Adrenal gland (tissue), 5 donors: ENCODE results near the gene RIPOR2.

Experiments
- CTCF ChIP-seq, 6 experiments: fragments of 450-650 bp in 4 of 6; fragments of 200-600 bp in 2 of 6; sonication (generic) in 1 of 6; IDR thresholded peaks; 1 replicate in 5 of 6; 2 replicates in 1 of 6; pipeline versions ENCODE4 v1.5.1 to v1.8.0; 2016 to 2021; ENCODE audit warnings: antibody characterized with exemption in 6 of 6, mild to moderate bottlenecking in 2 of 6, moderate library complexity in 1 of 6
- POLR2A ChIP-seq, 2 donors: fragments of 450-650 bp; IDR thresholded peaks; one replicate each; pipeline ENCODE4 v1.6.1; 2017; ENCODE audit warnings: antibody characterized with exemption in 2 of 2, mild to moderate bottlenecking in 2 of 2, moderate library complexity in 1 of 2
- donor health status: DM: no; HTN: no; CAD: no.

- TF ChIP-seq POLR2A (IDR thresholded peaks at IDR 0.05) (no peak), CTCF (IDR thresholded peaks at IDR 0.05) (no peak)
These were observed 2.9 kb downstream of the RIPOR2 start for GRCh38 chr6:24932832-24933231.
